Neuronal stem cell (in vitro differentiated cells): ENCODE results near the gene ALKBH3.

ENCODE experiments used
- DNase-seq: peaks from one replicate; pipeline ENCODE4 v3.0.0-alpha.2; 2013; ENCODE audit warnings: low spot score
- H2AFZ ChIP-seq: one replicate; pipeline ENCODE4 v1.6.1; 2013; ENCODE audit warnings: mild to moderate bottlenecking, low read length, inconsistent platforms
- H2AK5ac ChIP-seq: 2 replicates; pipeline ENCODE4 v1.6.1; 2013; ENCODE audit warnings: low read depth, mild to moderate bottlenecking, inconsistent platforms, low read length, moderate library complexity, mixed read lengths
- H2BK120ac ChIP-seq: 2 replicates; pipeline ENCODE4 v1.6.1; 2013; ENCODE audit warnings: low read depth, mild to moderate bottlenecking, inconsistent platforms, low read length, moderate library complexity, mixed read lengths
- H2BK12ac ChIP-seq: one replicate; pipeline ENCODE4 v1.6.1; 2013; ENCODE audit warnings: low read length, inconsistent platforms
- H2BK15ac ChIP-seq: 2 replicates; pipeline ENCODE4 v1.6.1; 2013; ENCODE audit warnings: mild to moderate bottlenecking, low read length, inconsistent platforms, mixed read lengths
- H2BK5ac ChIP-seq: one replicate; pipeline ENCODE4 v1.6.1; 2013; ENCODE audit warnings: inconsistent platforms, mild to moderate bottlenecking, low read length, moderate library complexity
- H3K14ac ChIP-seq: one replicate; pipeline ENCODE4 v1.6.1; 2013; ENCODE audit warnings: low read length, inconsistent platforms
- H3K18ac ChIP-seq: 2 replicates; pipeline ENCODE4 v1.6.1; 2013; ENCODE audit warnings: low read length, inconsistent platforms
- H3K23ac ChIP-seq: 2 replicates; pipeline ENCODE4 v1.6.1; 2013; ENCODE audit warnings: low read depth, mild to moderate bottlenecking, mixed read lengths, low read length, inconsistent platforms; ENCODE audit not compliant: poor library complexity
- H3K27ac ChIP-seq: replicated peaks from 3 replicates; pipeline ENCODE4 v1.5.1; 2013; ENCODE audit warnings: low read length, inconsistent platforms
- H3K27me3 ChIP-seq, 3 experiments: 2 replicates each; pipeline ENCODE4 v1.6.1; 2013; ENCODE audit warnings: low read length in 3 of 3, mild to moderate bottlenecking in 2 of 3, inconsistent platforms in 1 of 3, low read depth in 1 of 3, mixed read lengths in 1 of 3, moderate library complexity in 1 of 3; ENCODE audit not compliant: control insufficient read depth in 3 of 3, insufficient read depth in 3 of 3
- H3K36me3 ChIP-seq, 2 donors: replicated peaks in 1 of 2; 2 replicates each; pipeline ENCODE4 v1.6.1; 2013; ENCODE audit warnings: low read length in 2 of 2; ENCODE audit not compliant: control insufficient read depth in 2 of 2, insufficient read depth in 2 of 2
- H3K4ac ChIP-seq: 2 replicates; pipeline ENCODE4 v1.6.1; 2013; ENCODE audit warnings: inconsistent platforms, mild to moderate bottlenecking, low read length, moderate library complexity
- H3K4me1 ChIP-seq, 2 donors: 1 replicate in 1 of 2; 2 replicates in 1 of 2; pipeline ENCODE4 v1.6.1; 2013; ENCODE audit warnings: low read length in 2 of 2, low read depth in 1 of 2; ENCODE audit not compliant: control insufficient read depth in 2 of 2, insufficient read depth in 1 of 2
- H3K4me2 ChIP-seq: one replicate; pipeline ENCODE4 v1.6.1; 2013; ENCODE audit warnings: mild to moderate bottlenecking, low read length, inconsistent platforms; ENCODE audit not compliant: insufficient read depth, poor library complexity, severe bottlenecking
- H3K4me3 ChIP-seq, 2 donors: 2 replicates each; pipeline ENCODE4 v1.5.1; 2013; ENCODE audit warnings: low read length in 2 of 2, mild to moderate bottlenecking in 2 of 2, inconsistent platforms in 1 of 2, moderate library complexity in 1 of 2
- H3K79me1 ChIP-seq: one replicate; pipeline ENCODE4 v1.6.1; 2013; ENCODE audit warnings: low read depth, mild to moderate bottlenecking, inconsistent platforms, low read length, moderate library complexity
- H3K9ac ChIP-seq: one replicate; pipeline ENCODE4 v1.6.1; 2013; ENCODE audit warnings: mild to moderate bottlenecking, low read depth, low read length, inconsistent platforms; ENCODE audit not compliant: poor library complexity
- H3K9me3 ChIP-seq, 2 donors: replicated peaks in 1 of 2; 2 replicates each; pipeline versions ENCODE3 to v1.6.1; 2013; ENCODE audit warnings: low read length in 2 of 2, mild to moderate bottlenecking in 2 of 2, inconsistent platforms in 1 of 2, low read depth in 1 of 2, mixed read lengths in 1 of 2, moderate library complexity in 1 of 2; ENCODE audit not compliant: control insufficient read depth in 2 of 2, insufficient read depth in 1 of 2
- H4K8ac ChIP-seq: one replicate; pipeline ENCODE4 v1.6.1; 2013; ENCODE audit warnings: low read depth, mild to moderate bottlenecking, inconsistent platforms, low read length, moderate library complexity
- H4K91ac ChIP-seq: one replicate; pipeline ENCODE4 v1.6.1; 2013; ENCODE audit warnings: low read length, low read depth, mild to moderate bottlenecking, inconsistent platforms; ENCODE audit not compliant: poor library complexity
- WGBS, 2 donors: extraction: QIAGEN DNeasy Blood & Tissue Kit; methylation state at CpG; one replicate each; pipeline ENCODE4 v1.1.7; 2013; ENCODE audit warnings: missing lambda C conversion rate in 2 of 2, mixed read lengths in 1 of 2; ENCODE audit not compliant: insufficient read length in 2 of 2, insufficient replicate concordance in 1 of 2; ENCODE audit errors: extremely low coverage in 2 of 2; 5-methylcytosine and 5-hydroxymethylcytosine counted together

Gene ALKBH3

DNA sequence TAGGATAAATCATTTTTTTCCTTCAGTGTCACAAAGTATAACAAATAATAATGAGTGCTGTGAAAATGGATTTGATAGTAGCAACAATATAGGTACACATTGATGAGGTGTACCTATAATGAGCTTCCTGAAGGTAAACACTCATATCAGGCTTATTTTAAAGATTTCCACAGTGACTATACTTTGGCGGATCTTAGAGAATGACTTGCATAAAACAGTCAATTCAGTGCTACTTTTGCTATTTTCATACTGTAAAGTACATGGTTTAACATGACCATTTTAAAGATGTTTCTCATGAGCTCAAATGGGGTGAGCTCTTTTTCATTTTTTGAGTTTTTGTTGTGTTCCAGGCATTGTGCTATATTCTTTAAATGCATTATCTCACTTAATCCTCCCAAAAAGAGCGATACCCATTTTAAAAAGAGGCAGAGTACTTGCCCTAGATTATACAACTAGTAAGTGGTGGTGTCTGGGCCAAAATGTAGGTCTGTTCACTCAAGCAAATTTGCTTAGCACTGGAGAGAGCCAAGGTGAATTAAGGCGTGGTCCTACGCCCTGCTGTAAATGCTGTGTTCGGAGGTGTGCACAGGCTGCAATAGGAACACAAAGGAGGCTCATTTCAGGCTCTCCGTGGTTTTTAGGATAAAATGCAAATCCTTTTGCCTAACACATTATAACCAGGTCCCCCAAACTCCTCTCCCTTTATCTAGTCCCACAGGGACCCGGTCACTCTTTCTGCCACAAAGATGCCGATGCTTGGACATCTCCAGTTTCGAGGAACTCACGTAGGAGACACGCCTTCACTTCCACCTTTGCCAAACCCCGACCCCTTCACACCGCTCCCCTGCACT is 617 bp upstream of the ALKBH3 start:
- peak overlapping the region; percentile 48 for H3K23ac ChIP-seq
- H3K27ac ChIP-seq: no peak overlapping the region
- H2BK5ac ChIP-seq: no peak overlapping the region
- no peak overlapping the region for H2BK120ac ChIP-seq
- H3K9ac ChIP-seq: no peak overlapping the region
- WGBS, 2 donors: no CpG with 5 or more reads among the region's 13 CpGs
- no peak overlapping the region for H2AK5ac ChIP-seq
- H2BK12ac ChIP-seq: no peak overlapping the region
- no peaks in the 10 kb centered on the region for H3K79me1 ChIP-seq
- peaks cover 3 to 28% of the 10 kb centered on the region in 2 donors for H3K36me3 ChIP-seq
- no peak overlapping the region for H4K91ac ChIP-seq
- H3K14ac ChIP-seq: no peak overlapping the region
- peak overlapping the region; percentile 68 for H4K8ac ChIP-seq
- peaks cover 3 to 4% of the 10 kb centered on the region in 2 donors for H3K4me1 ChIP-seq
- H2AFZ ChIP-seq: peak overlapping the region; percentile 94
- no peak for DNase-seq
- H3K4me3 ChIP-seq: peak overlapping the region; percentile 48 to 62
- H3K18ac ChIP-seq: no peak overlapping the region
- H3K9me3 ChIP-seq: no peaks in the 10 kb centered on the region
- H3K4ac ChIP-seq: peak overlapping the region; percentile 80
- peak overlapping the region; percentile 22 for H3K4me2 ChIP-seq
- H3K27me3 ChIP-seq: peaks cover 0 to 3% (median 0%) of the 10 kb centered on the region in 3 experiments
- no peak overlapping the region for H2BK15ac ChIP-seq

DNA sequence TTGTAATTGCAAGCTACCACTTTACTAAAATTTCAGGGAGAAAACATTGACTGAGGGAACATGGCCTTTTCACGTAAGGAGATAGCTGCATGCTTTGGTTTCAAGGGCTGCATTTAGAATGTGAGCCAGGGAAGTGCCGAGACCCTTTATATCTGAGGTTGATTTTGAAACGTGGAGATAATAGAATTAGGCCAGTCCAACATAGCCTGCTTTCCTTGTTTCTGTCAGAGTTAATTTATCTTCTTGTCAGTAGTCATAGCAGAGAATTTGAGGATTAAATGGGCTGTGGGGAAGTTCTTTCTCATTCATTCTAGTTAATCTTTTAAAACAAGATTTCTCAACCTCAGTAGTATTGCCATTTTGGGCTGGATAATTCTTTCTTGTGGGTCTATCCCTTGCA is 12.2 kb downstream of the ALKBH3 start:
- no peak overlapping the region for H3K4me2 ChIP-seq
- H3K4me3 ChIP-seq: no peak overlapping the region
- H4K91ac ChIP-seq: no peak overlapping the region
- H3K4ac ChIP-seq: no peak overlapping the region
- no peak overlapping the region for H3K9ac ChIP-seq
- no peak overlapping the region for H3K18ac ChIP-seq
- H2AFZ ChIP-seq: no peak overlapping the region
- H3K27me3 ChIP-seq: no peaks in the 10 kb centered on the region
- H2BK120ac ChIP-seq: no peak overlapping the region
- no peak overlapping the region for H2BK15ac ChIP-seq
- no peak overlapping the region for H4K8ac ChIP-seq
- no peaks in the 10 kb centered on the region for H3K9me3 ChIP-seq
- H3K27ac ChIP-seq: no peak overlapping the region
- H3K14ac ChIP-seq: no peak overlapping the region
- no peak overlapping the region for H2BK12ac ChIP-seq
- DNase-seq: no peak
- H3K36me3 ChIP-seq: peaks cover 8 to 91% of the 10 kb centered on the region in 2 donors
- WGBS, 2 donors: no CpG with 5 or more reads among the region's 3 CpGs
- no peak overlapping the region for H2BK5ac ChIP-seq
- H3K4me1 ChIP-seq: no peaks in the 10 kb centered on the region
- H2AK5ac ChIP-seq: no peak overlapping the region
- no peaks in the 10 kb centered on the region for H3K79me1 ChIP-seq
- H3K23ac ChIP-seq: no peak overlapping the region

GRCh38 chr11:43894546-43894945 is 13.9 kb downstream of the ALKBH3 start:
- Histone ChIP-seq H3K4ac (no peak overlapping the region), H3K79me1 (no peaks in the 10 kb centered on the region), H2AFZ (no peak overlapping the region), H3K36me3 (peaks cover 16 to 96% of the 10 kb centered on the region in 2 donors), H2AK5ac (no peak overlapping the region), H4K8ac (no peak overlapping the region), H2BK5ac (no peak overlapping the region), H3K18ac (no peak overlapping the region), H3K27ac (no peak overlapping the region), H2BK12ac (no peak overlapping the region), H3K9ac (no peak overlapping the region), H3K4me1 (no peaks in the 10 kb centered on the region), H3K4me2 (no peak overlapping the region), H3K9me3 (peaks cover 0 to 5% of the 10 kb centered on the region in 2 donors), H2BK15ac (no peak overlapping the region), H3K23ac (no peak overlapping the region), H4K91ac (no peak overlapping the region), H3K14ac (no peak overlapping the region), H3K27me3 (no peaks in the 10 kb centered on the region), H3K4me3 (no peak overlapping the region), H2BK120ac (no peak overlapping the region)
- WGBS, 2 donors: no CpG with 5 or more reads among the region's 2 CpGs
- DNase-seq: no peak

GRCh38 chr11:43895601-43896000 is 15.0 kb downstream of the ALKBH3 start:
- Histone ChIP-seq H2BK15ac (no peak overlapping the region), H3K79me1 (no peaks in the 10 kb centered on the region), H3K14ac (no peak overlapping the region), H4K8ac (no peak overlapping the region), H2BK12ac (no peak overlapping the region), H4K91ac (no peak overlapping the region), H3K4ac (no peak overlapping the region), H3K27ac (no peak overlapping the region), H2AK5ac (no peak overlapping the region), H3K23ac (no peak overlapping the region), H2AFZ (no peak overlapping the region), H3K36me3 (peaks cover 15 to 96% of the 10 kb centered on the region in 2 donors), H3K9me3 (peaks cover 0 to 5% of the 10 kb centered on the region in 2 donors), H2BK120ac (no peak overlapping the region), H3K4me3 (no peak overlapping the region), H3K18ac (no peak overlapping the region), H3K4me2 (no peak overlapping the region), H3K9ac (no peak overlapping the region), H3K4me1 (no peaks in the 10 kb centered on the region), H3K27me3 (no peaks in the 10 kb centered on the region), H2BK5ac (no peak overlapping the region)
- no peak for DNase-seq
- WGBS, 2 donors: no CpG with 5 or more reads among the region's 2 CpGs
